CD4-positive, alpha-beta memory T cell (primary cell): Measurements from ENCODE around the gene PER1. TPM values are rescaled to one million over a fixed set of nuclear protein-coding genes. Genes with fewer than 3 reads are reported as not detected.
A peak's percentile ranks its signal among the peaks of the same experiment; 100 is the strongest.

Source experiments
- CTCF ChIA-PET: fragments of 350-600 bp; sonication (Branson Sonifier 250); formaldehyde crosslinking; loops from one replicate; lab custom pipeline; 2021; ENCODE audit warnings: inconsistent platforms; ENCODE audit not compliant: partially characterized antibody; lab: Charles Lee
- POLR2A ChIA-PET: fragments of 350-600 bp; sonication (Branson Sonifier 250); formaldehyde crosslinking; loops from one replicate; lab custom pipeline; 2021; ENCODE audit not compliant: partially characterized antibody; lab: Charles Lee
- DNase-seq, 5 donors: peaks; one replicate each; pipeline versions ENCODE4 v3.0.0 to v3.0.0-alpha.2; 2020 to 2022; ENCODE audit warnings: mixed read lengths in 1 of 5
- H3K27ac ChIP-seq: one replicate; pipeline ENCODE4 v1.7.0; 2013; ENCODE audit warnings: low read depth, low read length
- H3K27me3 ChIP-seq: 2 replicates; pipeline ENCODE4 v1.7.0; 2013; ENCODE audit warnings: mild to moderate bottlenecking, low read length, moderate library complexity; ENCODE audit not compliant: insufficient read depth
- H3K36me3 ChIP-seq: 2 replicates; pipeline ENCODE4 v1.7.0; 2013; ENCODE audit warnings: mild to moderate bottlenecking, low read length, moderate library complexity; ENCODE audit not compliant: insufficient read depth
- H3K4me1 ChIP-seq: 2 replicates; pipeline ENCODE4 v1.7.0; 2013; ENCODE audit warnings: mild to moderate bottlenecking, low read length, moderate library complexity; ENCODE audit not compliant: insufficient read depth
- H3K4me3 ChIP-seq, 2 donors: one replicate each; pipeline ENCODE4 v1.7.0; 2013; ENCODE audit warnings: low read length in 2 of 2, mild to moderate bottlenecking in 1 of 2
- H3K9me3 ChIP-seq, 2 donors: one replicate each; pipeline ENCODE4 v1.7.0; 2013; ENCODE audit warnings: low read length in 2 of 2, control low read depth in 1 of 2; ENCODE audit not compliant: control insufficient read depth in 1 of 2
- H3K27ac Mint-ChIP-seq, 7 donors: one replicate each; pipeline ENCODE4 v1.8.0; 2020 to 2021; ENCODE audit warnings: mixed read lengths in 7 of 7, mild to moderate bottlenecking in 6 of 7, inconsistent platforms in 3 of 7, moderate library complexity in 3 of 7
- H3K27me3 Mint-ChIP-seq, 2 donors: one replicate each; pipeline ENCODE4 v1.8.0; 2020 to 2021; ENCODE audit warnings: mixed read lengths in 2 of 2
- H3K36me3 Mint-ChIP-seq, 2 donors: one replicate each; pipeline ENCODE4 v1.8.0; 2020 to 2021; ENCODE audit warnings: mixed read lengths in 2 of 2, inconsistent platforms in 1 of 2, mild to moderate bottlenecking in 1 of 2
- H3K4me1 Mint-ChIP-seq, 4 donors: one replicate each; pipeline ENCODE4 v1.8.0; 2020 to 2021; ENCODE audit warnings: mixed read lengths in 4 of 4, mild to moderate bottlenecking in 1 of 4
- H3K4me3 Mint-ChIP-seq, 8 donors: one replicate each; pipeline ENCODE4 v1.8.0; 2020 to 2021; ENCODE audit warnings: mixed read lengths in 8 of 8, mild to moderate bottlenecking in 7 of 8, moderate library complexity in 6 of 8, inconsistent platforms in 3 of 8
- H3K9me3 Mint-ChIP-seq, 8 donors: one replicate each; pipeline ENCODE4 v1.8.0; 2020 to 2021; ENCODE audit warnings: mixed read lengths in 8 of 8, mild to moderate bottlenecking in 5 of 8, inconsistent platforms in 3 of 8, moderate library complexity in 1 of 8
- intact Hi-C: fragments of 100-400 bp; cut with micrococcal nuclease; formaldehyde crosslinking; loops from one replicate; pipeline ENCODE4 v1.15.1; 2023
- polyA plus RNA-seq, 2 donors: library from polyadenylated mRNA; unstranded; fragments of 300-500 nt; fragmentation: Illumina TruSeq; gene quantifications; one replicate each; pipeline ENCODE4 v1.2.3, GENCODE V29; 2021
- total RNA-seq, 2 experiments: library from RNA; stranded (reverse); gene quantifications; one replicate each; pipeline ENCODE4 v1.2.3, GENCODE V29; 2021

The PER1 gene
- total and polyA plus RNA-seq, 4 experiments from 2014 or later = 3.7 to 79.4 (median 48.7) TPM

DNA sequence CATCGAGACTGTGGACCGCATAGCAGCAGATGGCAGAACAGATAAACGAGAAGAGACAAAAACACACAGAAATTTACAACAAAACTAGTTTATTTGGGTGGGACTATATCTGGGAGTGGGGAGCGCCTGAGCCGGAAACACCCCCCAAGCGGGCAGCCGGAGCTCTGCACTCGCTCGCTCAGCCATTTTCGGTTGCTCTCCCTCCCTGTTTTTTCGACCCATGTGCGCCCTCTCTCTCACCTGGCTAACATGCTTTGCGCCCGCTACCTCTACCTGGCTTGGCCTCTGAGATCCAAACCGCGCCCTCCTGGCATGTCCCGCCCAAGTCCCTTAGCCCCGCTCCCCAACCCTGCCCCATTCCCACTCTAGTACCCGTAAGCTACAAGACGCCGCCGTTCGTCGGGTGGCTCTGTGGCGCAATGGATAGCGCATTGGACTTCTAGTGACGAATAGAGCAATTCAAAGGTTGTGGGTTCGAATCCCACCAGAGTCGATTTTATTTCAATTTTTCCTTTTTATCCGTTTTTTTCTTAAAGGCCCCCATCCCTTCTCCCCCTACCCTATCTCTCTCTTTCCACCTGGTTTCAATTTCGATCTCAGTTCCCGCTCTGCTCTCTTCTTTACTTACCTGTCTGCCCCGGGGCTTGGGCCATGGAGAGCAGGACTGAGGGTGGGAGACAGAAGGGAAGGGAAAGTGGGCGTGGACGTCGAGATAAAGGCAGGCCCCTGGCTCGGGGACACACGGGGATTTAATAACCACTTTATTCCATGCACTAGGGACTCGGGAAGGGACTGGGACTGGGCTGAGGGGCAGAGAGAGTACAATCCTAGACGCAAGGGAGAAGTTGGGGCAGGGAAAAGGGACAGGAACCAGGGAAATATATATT, 31.4 kb downstream of the PER1 start:
- peaks cover 28% of the 10 kb centered on the region for H3K27me3 ChIP-seq
- Mint-ChIP-seq H3K36me3 (peaks cover 0 to 42% of the 10 kb centered on the region in 2 donors), H3K4me1 (peaks cover 47 to 81% (median 63%) of the 10 kb centered on the region in 4 donors), H3K27me3 (peaks cover 16 to 50% of the 10 kb centered on the region in 2 donors), H3K9me3 (peaks cover 0 to 29% (median under 1%) of the 10 kb centered on the region in 8 donors), H3K4me3 (peak overlapping the region; percentile 88 to 95 (median 94)), H3K27ac (peak overlapping the region; percentile 84 to 100 (median 98))
- H3K4me1 ChIP-seq = peaks cover 69% of the 10 kb centered on the region
- CTCF ChIA-PET = interaction anchor here (1.0 to 4.1 kb wide), 20 partner anchors 11 to 433 kb away, joined by 3 to 89 read pairs (median 20); partner anchors contain the start of genes BORCS6, CTC1, PFAS and SLC25A35
- peak overlapping the region; percentile 24 to 60 for H3K4me3 ChIP-seq
- no peaks in the 10 kb centered on the region for H3K36me3 ChIP-seq
- peak in 2 of 5 donors; percentile 12 to 83 for DNase-seq
- H3K9me3 ChIP-seq = no peaks in the 10 kb centered on the region
- no peak overlapping the region for H3K27ac ChIP-seq
- intact Hi-C loops = loop anchor here (1.0 kb wide), 2 partner anchors 18 to 127 kb away; no protein-coding TSS in a partner anchor
- POLR2A ChIA-PET = interaction anchor here (0.5 to 9.5 kb wide), 24 partner anchors 8 to 180 kb away, joined by 3 to 152 read pairs (median 14); partner anchors contain the start of genes BORCS6, CTC1, PER1 and PFAS

- Histone ChIP-seq H3K27me3 (peaks cover 33% of the 10 kb centered on the region), H3K4me1 (peaks cover 61% of the 10 kb centered on the region), H3K4me3 (peak overlapping the region; percentile 60 to 69), H3K27ac (no peak overlapping the region), H3K36me3 (no peaks in the 10 kb centered on the region), H3K9me3 (no peaks in the 10 kb centered on the region)
- peak overlapping the region; percentile 88 to 95 (median 94) for H3K4me3 Mint-ChIP-seq
- peaks cover 41 to 72% (median 56%) of the 10 kb centered on the region in 4 donors for H3K4me1 Mint-ChIP-seq
- ChIA-PET POLR2A (interaction anchor here (0.5 to 9.5 kb wide), 52 partner anchors 7 to 1445 kb away, joined by 3 to 152 read pairs (median 4); partner anchors contain the start of genes AURKB, BORCS6, CNTROB and CTC1), CTCF (interaction anchor here (0.6 to 4.1 kb wide), 52 partner anchors 7 to 783 kb away, joined by 3 to 89 read pairs (median 4); partner anchors contain the start of genes ACAP1, BORCS6, CTC1 and GUCY2D)
- peaks cover 0 to 20% (median under 1%) of the 10 kb centered on the region in 8 donors for H3K9me3 Mint-ChIP-seq
- peak; percentile 89 to 94 (median 92) for DNase-seq
- H3K27ac Mint-ChIP-seq = peak overlapping the region; percentile 89 to 100 (median 98)
- H3K36me3 Mint-ChIP-seq = peaks cover 0 to 36% of the 10 kb centered on the region in 2 donors
- intact Hi-C loops = loop anchor here (1.0 to 2.0 kb wide), 10 partner anchors 10 to 263 kb away; partner anchors contain the start of gene RPL26
- H3K27me3 Mint-ChIP-seq = peaks cover 21 to 55% of the 10 kb centered on the region in 2 donors
Measured at GRCh38 chr17:8119581-8120519, 32.4 kb downstream of the PER1 start.

- peaks cover 52% of the 10 kb centered on the region for H3K4me1 ChIP-seq
- peak overlapping the region; percentile 69 to 97 for H3K4me3 ChIP-seq
- peak overlapping the region; percentile 95 to 100 (median 98) for H3K27ac Mint-ChIP-seq
- H3K9me3 Mint-ChIP-seq = peaks cover 0 to 19% (median under 1%) of the 10 kb centered on the region in 8 donors
- ChIA-PET CTCF (interaction anchor here (0.6 to 4.1 kb wide), 52 partner anchors 8 to 782 kb away, joined by 3 to 89 read pairs (median 5); partner anchors contain the start of genes ACAP1, BORCS6, CTC1 and GUCY2D), POLR2A (interaction anchor here (0.6 to 9.5 kb wide), 42 partner anchors 8 to 433 kb away, joined by 3 to 152 read pairs (median 4); partner anchors contain the start of genes AURKB, BORCS6, CNTROB and CTC1)
- peak overlapping the region; percentile 56 for H3K27ac ChIP-seq
- peaks cover 27 to 59% of the 10 kb centered on the region in 2 donors for H3K27me3 Mint-ChIP-seq
- H3K9me3 ChIP-seq = no peaks in the 10 kb centered on the region
- peaks cover 42% of the 10 kb centered on the region for H3K27me3 ChIP-seq
- peak overlapping the region; percentile 91 to 97 (median 94) for H3K4me3 Mint-ChIP-seq
- peaks cover 34 to 63% (median 48%) of the 10 kb centered on the region in 4 donors for H3K4me1 Mint-ChIP-seq
- no peaks in the 10 kb centered on the region for H3K36me3 ChIP-seq
- intact Hi-C loops = loop anchor here (1.0 to 2.0 kb wide), 10 partner anchors 9 to 264 kb away; partner anchors contain the start of gene RPL26
- H3K36me3 Mint-ChIP-seq = peaks cover 0 to 35% of the 10 kb centered on the region in 2 donors
- DNase-seq = peak; percentile 87 to 91 (median 88)
Measured at GRCh38 chr17:8118769-8119580, 33.2 kb downstream of the PER1 start.

DNA sequence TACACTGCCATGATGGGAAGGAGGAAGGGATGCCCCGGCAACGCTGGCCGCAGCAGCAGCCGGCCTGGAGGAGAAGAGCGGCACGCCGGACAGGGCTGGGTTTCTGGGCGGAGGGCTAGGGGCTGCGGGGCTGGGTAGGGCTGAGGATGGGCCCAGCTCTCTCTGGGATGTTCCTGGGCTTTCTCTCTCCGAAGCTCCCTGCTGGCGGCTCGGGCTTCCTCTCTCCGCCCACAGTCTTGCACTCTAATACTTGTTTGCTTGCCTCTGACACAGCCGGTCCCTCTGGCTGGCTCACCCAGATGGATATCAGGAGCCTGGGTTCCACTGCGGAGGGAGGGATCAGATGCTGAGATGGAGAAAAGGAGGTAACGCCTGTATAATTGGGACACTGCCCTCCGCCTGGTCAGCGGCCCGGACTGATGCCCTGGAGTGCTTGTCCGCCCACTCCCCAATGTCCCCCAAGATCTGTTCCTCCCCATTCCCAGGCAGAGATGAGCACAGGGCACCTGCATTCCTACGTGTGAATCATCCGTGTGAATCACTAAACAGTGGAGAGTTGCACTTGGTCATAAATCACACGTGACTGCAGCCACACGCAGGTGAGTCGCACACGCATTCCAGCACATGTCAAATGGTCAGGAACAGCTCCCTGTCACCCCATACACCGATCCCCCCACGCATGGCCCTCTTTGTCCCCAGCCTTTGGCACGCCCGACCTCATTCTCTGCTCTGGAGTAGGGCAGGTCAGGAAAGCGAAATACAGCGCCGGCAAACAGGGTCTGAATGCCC, 34.0 kb downstream of the PER1 start, which contains the start of gene ALOXE3:
Gene ALOXE3 (minus strand): TSS at position 535 of the 789 bp plus-strand sequence. CDS start 524 bp downstream, at position 11.
- intact Hi-C loops = loop anchor here (1.0 to 2.0 kb wide), 5 partner anchors 24 to 265 kb away; partner anchors contain the start of gene RPL26

More for the DNA sequence above, 34.0 kb downstream of the PER1 start, which contains the start of gene ALOXE3:
- Histone ChIP-seq H3K36me3 (no peaks in the 10 kb centered on the region), H3K27me3 (peaks cover 37% of the 10 kb centered on the region), H3K27ac (peak within 1 kb of the TSS; percentile 56), H3K4me1 (peaks cover 44% of the 10 kb centered on the region), H3K4me3 (peak within 1 kb of the TSS; percentile 69 to 97), H3K9me3 (no peaks in the 10 kb centered on the region)
- peaks cover 28 to 55% (median 41%) of the 10 kb centered on the region in 4 donors for H3K4me1 Mint-ChIP-seq
- peak in 1 of 5 donors; percentile 59 for DNase-seq
- peak within 1 kb of the TSS; percentile 91 to 97 (median 94) for H3K4me3 Mint-ChIP-seq
- H3K9me3 Mint-ChIP-seq = peaks cover 0 to 19% (median under 1%) of the 10 kb centered on the region in 8 donors
- ChIA-PET POLR2A (interaction anchor here (1.0 to 9.5 kb wide), 31 partner anchors 8 to 876 kb away, joined by 3 to 152 read pairs (median 6); partner anchors contain the start of genes AURKB, BORCS6, CTC1 and GABARAP), CTCF (interaction anchor here (0.6 to 4.1 kb wide), 35 partner anchors 9 to 431 kb away, joined by 3 to 89 read pairs (median 7); partner anchors contain the start of genes AURKB, BORCS6, CTC1 and GUCY2D)
- H3K27ac Mint-ChIP-seq = peak within 1 kb of the TSS; percentile 95 to 100 (median 98)
- H3K36me3 Mint-ChIP-seq = peaks cover 0 to 31% of the 10 kb centered on the region in 2 donors
- H3K27me3 Mint-ChIP-seq = peaks cover 29 to 60% of the 10 kb centered on the region in 2 donors
